RWPE1 (cell line): ENCODE measurements around the gene RIIAD1.
"Not testable (repeated sequence)": the region's sequence is repeated elsewhere in the genome, so short reads cannot be mapped to it uniquely, and the experiment has no call there.

Experiments used
- CTCF ChIA-PET: fragments of 350-600 bp; sonication (Branson Sonifier 250); formaldehyde crosslinking; extraction: SDS; loops from one replicate; lab custom pipeline; 2021; lab: Yijun Ruan, JAX
- POLR2A ChIA-PET: fragments of 400-600 bp; formaldehyde crosslinking; extraction: SDS; loops from one replicate; lab custom pipeline; 2020; ENCODE audit warnings: antibody characterized with exemption; ENCODE audit not compliant: low non-redundant PET; lab: Yijun Ruan, JAX
- DNase-seq: peaks from one replicate; pipeline ENCODE4 v3.0.0; 2012; ENCODE audit warnings: low spot score
- H3K27ac ChIP-seq: fragments of 450-650 bp; 2 replicates; pipeline ENCODE4 v1.5.1; 2017
- CTCF ChIP-seq: fragments of 450-650 bp; conservative IDR thresholded peaks from 2 replicates; pipeline ENCODE4 v1.5.1; 2017; ENCODE audit warnings: low read depth, mild to moderate bottlenecking

RIIAD1 gene

GRCh38 chr1:151728151-151729054 is 7.1 kb downstream of the RIIAD1 start:
- DNase-seq, result no peak
- no peak overlapping the region for H3K27ac ChIP-seq
- POLR2A ChIA-PET, result no interaction called here
- CTCF ChIA-PET, result interaction anchor here (0.7 kb wide), 1 partner anchor 387 kb away, joined by 5 read pairs; no protein-coding TSS in a partner anchor
- no peak for TF ChIP-seq CTCF

- no peak for DNase-seq
- TF ChIP-seq CTCF, result no peak
- no peak overlapping the region for H3K27ac ChIP-seq
- CTCF ChIA-PET, result interaction anchor here (0.7 kb wide), 1 partner anchor 388 kb away, joined by 5 read pairs; no protein-coding TSS in a partner anchor
- POLR2A ChIA-PET, result no interaction called here
These were observed 8.0 kb downstream of the RIIAD1 start for GRCh38 chr1:151729157-151729965.

GRCh38 chr1:151729966-151730291 is 8.6 kb downstream of the RIIAD1 start:
- ChIA-PET CTCF (interaction anchor here (0.6 kb wide), 1 partner anchor 210 kb away, joined by 3 read pairs; no protein-coding TSS in a partner anchor), POLR2A (no interaction called here)
- DNase-seq, result no peak
- TF ChIP-seq CTCF, result no peak
- H3K27ac ChIP-seq, result no peak overlapping the region

- CTCF ChIA-PET, result interaction anchor here (0.7 to 1.0 kb wide), 2 partner anchors 19 to 289 kb away, joined by 3 read pairs; no protein-coding TSS in a partner anchor
- no peak overlapping the region for H3K27ac ChIP-seq
- no peak for DNase-seq
- TF ChIP-seq CTCF, result no peak
- POLR2A ChIA-PET, result no interaction called here
These were observed 11.8 kb downstream of the RIIAD1 start for GRCh38 chr1:151733126-151733525.

GRCh38 chr1:151733995-151734394 is 12.7 kb downstream of the RIIAD1 start:
- DNase-seq, POLR2A ChIA-PET, H3K27ac ChIP-seq: not testable (repeated sequence)
- CTCF ChIA-PET, result interaction anchor here (0.6 to 2.5 kb wide), 9 partner anchors 13 to 393 kb away, joined by 3 to 12 read pairs (median 3); partner anchors contain the start of gene RIIAD1

GRCh38 chr1:151737026-151737425 is 15.7 kb downstream of the RIIAD1 start:
- CTCF ChIA-PET, result interaction anchor here (0.6 kb wide), 1 partner anchor 1928 kb away, joined by 3 read pairs; no protein-coding TSS in a partner anchor
- TF ChIP-seq CTCF, result no peak
- POLR2A ChIA-PET, result no interaction called here
- no peak overlapping the region for H3K27ac ChIP-seq
- DNase-seq, result no peak
